ENCODE results near the gene NHLH2. TPM values are rescaled to one million over a fixed set of nuclear protein-coding genes. Genes with fewer than 3 reads are reported as not detected.

Gene NHLH2
- total and polyA plus RNA-seq, 4 donors, result not detected

DNA sequence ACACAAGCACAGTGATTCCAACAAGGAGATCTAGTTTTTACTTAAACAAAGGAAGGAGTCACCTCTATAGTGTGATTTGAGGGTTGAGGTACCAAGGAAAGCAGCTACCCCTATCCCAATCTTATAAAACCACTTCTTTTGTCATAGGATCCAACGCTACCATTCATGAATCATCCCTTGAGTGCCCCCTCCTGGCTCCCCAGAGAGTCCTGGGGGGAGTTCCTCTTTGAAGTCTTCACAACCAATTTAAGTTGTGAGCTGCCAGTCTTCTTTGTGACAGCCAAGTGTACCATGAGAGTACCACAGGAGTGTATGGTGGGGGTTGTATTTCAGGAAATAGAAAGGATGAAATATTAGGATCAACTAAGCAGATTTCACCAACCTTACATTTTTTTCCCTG lies 39.1 kb upstream of the NHLH2 start:
- DNase-seq (ENCODE audit: low spot score), result no peak
- no peak overlapping the region for H3K9ac ChIP-seq (ENCODE audit: low read depth in 1 of 2, low read length in 2 of 2)
- H3K4me1 ChIP-seq (ENCODE audit: control insufficient read depth in 4 of 4, insufficient read depth in 4 of 4, low read length in 3 of 4), result peaks cover 0 to 3% (median 0%) of the 10 kb centered on the region in 4 donors
- TF ChIP-seq FOXA1 (IDR thresholded peaks at IDR 0.05), result no peak
- TF ChIP-seq YY1 (IDR thresholded peaks at IDR 0.05), result no peak
- TF ChIP-seq, protein P1, sequence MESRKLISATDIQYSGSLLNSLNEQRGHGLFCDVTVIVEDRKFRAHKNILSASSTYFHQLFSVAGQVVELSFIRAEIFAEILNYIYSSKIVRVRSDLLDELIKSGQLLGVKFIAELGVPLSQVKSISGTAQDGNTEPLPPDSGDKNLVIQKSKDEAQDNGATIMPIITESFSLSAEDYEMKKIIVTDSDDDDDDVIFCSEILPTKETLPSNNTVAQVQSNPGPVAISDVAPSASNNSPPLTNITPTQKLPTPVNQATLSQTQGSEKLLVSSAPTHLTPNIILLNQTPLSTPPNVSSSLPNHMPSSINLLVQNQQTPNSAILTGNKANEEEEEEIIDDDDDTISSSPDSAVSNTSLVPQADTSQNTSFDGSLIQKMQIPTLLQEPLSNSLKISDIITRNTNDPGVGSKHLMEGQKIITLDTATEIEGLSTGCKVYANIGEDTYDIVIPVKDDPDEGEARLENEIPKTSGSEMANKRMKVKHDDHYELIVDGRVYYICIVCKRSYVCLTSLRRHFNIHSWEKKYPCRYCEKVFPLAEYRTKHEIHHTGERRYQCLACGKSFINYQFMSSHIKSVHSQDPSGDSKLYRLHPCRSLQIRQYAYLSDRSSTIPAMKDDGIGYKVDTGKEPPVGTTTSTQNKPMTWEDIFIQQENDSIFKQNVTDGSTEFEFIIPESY (IDR thresholded peaks at IDR 0.05), result no peak
- no peak for TF ChIP-seq NR2F2 (IDR thresholded peaks at IDR 0.05)
- no peak for TF ChIP-seq HNF4A (conservative IDR thresholded peaks at IDR 0.05)
- H3K27ac ChIP-seq (ENCODE audit: low read depth in 1 of 2, low read length in 2 of 2), result no peak overlapping the region
- 82% methylated on average over 1 of the region's 1 CpG for WGBS
- no peak overlapping the region for H3K4me3 ChIP-seq (ENCODE audit: low read depth in 1 of 3, low read length in 3 of 3)
- H3K36me3 ChIP-seq (ENCODE audit: control insufficient read depth in 4 of 4, insufficient read depth in 3 of 4, low read depth in 1 of 4, low read length in 3 of 4), result no peaks in the 10 kb centered on the region
- H3K27me3 ChIP-seq (ENCODE audit: control insufficient read depth in 4 of 4, insufficient read depth in 4 of 4, low read length in 3 of 4), result peaks cover 0 to 12% (median 0%) of the 10 kb centered on the region in 4 donors
- H3K9me3 ChIP-seq (ENCODE audit: control insufficient read depth in 4 of 4, low read length in 3 of 4), result no peaks in the 10 kb centered on the region

DNA sequence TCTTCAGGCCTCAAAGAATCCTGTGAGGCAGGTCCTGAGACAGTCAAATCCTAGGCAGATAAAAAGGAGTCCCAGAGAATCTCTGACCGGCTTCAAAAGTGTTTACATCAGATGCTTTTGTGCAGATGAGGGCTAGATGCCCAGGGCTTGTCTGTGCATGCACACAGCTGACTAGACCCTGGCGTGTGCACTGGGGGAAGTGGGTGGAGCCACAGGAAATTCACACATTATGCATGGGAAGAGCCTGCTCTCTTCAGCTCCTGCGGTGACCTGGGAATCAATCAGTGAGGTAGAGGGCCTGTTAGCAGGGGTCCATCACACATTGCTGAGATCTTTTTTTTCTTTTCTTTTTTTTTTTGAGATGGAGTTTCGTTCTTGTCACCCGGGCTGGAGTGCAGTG lies 36.6 kb upstream of the NHLH2 start:
- no peak overlapping the region for H3K4me3 ChIP-seq (ENCODE audit: low read depth in 1 of 3, low read length in 3 of 3)
- peaks cover 0 to 5% (median 0%) of the 10 kb centered on the region in 4 donors for H3K27me3 ChIP-seq (ENCODE audit: control insufficient read depth in 4 of 4, insufficient read depth in 4 of 4, low read length in 3 of 4)
- H3K4me1 ChIP-seq (ENCODE audit: control insufficient read depth in 4 of 4, insufficient read depth in 4 of 4, low read length in 3 of 4), result peaks cover 0 to 3% (median 0%) of the 10 kb centered on the region in 4 donors
- H3K9ac ChIP-seq (ENCODE audit: low read depth in 1 of 2, low read length in 2 of 2), result no peak overlapping the region
- H3K36me3 ChIP-seq (ENCODE audit: control insufficient read depth in 4 of 4, insufficient read depth in 3 of 4, low read depth in 1 of 4, low read length in 3 of 4), result no peaks in the 10 kb centered on the region
- no peak for DNase-seq (ENCODE audit: low spot score)
- no peak for TF ChIP-seq FOXA2 (IDR thresholded peaks at IDR 0.05)
- TF ChIP-seq JUND (IDR thresholded peaks at IDR 0.05), result no peak
- TF ChIP-seq HNF4A (conservative IDR thresholded peaks at IDR 0.05), result no peak
- no peak for TF ChIP-seq GABPA (IDR thresholded peaks at IDR 0.05 in 1 of 2, conservative IDR thresholded peaks at IDR 0.05 in 1 of 2)
- TF ChIP-seq RAD21 (IDR thresholded peaks at IDR 0.05), result no peak
- TF ChIP-seq EGR1 (IDR thresholded peaks at IDR 0.05; ENCODE audit: low read depth in 2 of 2), result no peak
- TF ChIP-seq NR2F2 (IDR thresholded peaks at IDR 0.05), result no peak
- TF ChIP-seq, protein P2, sequence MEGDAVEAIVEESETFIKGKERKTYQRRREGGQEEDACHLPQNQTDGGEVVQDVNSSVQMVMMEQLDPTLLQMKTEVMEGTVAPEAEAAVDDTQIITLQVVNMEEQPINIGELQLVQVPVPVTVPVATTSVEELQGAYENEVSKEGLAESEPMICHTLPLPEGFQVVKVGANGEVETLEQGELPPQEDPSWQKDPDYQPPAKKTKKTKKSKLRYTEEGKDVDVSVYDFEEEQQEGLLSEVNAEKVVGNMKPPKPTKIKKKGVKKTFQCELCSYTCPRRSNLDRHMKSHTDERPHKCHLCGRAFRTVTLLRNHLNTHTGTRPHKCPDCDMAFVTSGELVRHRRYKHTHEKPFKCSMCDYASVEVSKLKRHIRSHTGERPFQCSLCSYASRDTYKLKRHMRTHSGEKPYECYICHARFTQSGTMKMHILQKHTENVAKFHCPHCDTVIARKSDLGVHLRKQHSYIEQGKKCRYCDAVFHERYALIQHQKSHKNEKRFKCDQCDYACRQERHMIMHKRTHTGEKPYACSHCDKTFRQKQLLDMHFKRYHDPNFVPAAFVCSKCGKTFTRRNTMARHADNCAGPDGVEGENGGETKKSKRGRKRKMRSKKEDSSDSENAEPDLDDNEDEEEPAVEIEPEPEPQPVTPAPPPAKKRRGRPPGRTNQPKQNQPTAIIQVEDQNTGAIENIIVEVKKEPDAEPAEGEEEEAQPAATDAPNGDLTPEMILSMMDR (IDR thresholded peaks at IDR 0.05; ENCODE audit: low read depth, low read length, missing input control), result no peak
- TF ChIP-seq RXRA (IDR thresholded peaks at IDR 0.05), result no peak
- TF ChIP-seq TAF1 (conservative IDR thresholded peaks at IDR 0.05), result no peak
- TF ChIP-seq HNF4G (IDR thresholded peaks at IDR 0.05), result no peak
- TF ChIP-seq YY1 (IDR thresholded peaks at IDR 0.05), result no peak
- no peak for TF ChIP-seq SP1 (IDR thresholded peaks at IDR 0.05)
- WGBS, result 49% methylated on average over 5 of the region's 5 CpGs
- no peak overlapping the region for H3K27ac ChIP-seq (ENCODE audit: low read depth in 1 of 2, low read length in 2 of 2)
- H3K9me3 ChIP-seq (ENCODE audit: control insufficient read depth in 4 of 4, low read length in 3 of 4), result no peaks in the 10 kb centered on the region

DNA sequence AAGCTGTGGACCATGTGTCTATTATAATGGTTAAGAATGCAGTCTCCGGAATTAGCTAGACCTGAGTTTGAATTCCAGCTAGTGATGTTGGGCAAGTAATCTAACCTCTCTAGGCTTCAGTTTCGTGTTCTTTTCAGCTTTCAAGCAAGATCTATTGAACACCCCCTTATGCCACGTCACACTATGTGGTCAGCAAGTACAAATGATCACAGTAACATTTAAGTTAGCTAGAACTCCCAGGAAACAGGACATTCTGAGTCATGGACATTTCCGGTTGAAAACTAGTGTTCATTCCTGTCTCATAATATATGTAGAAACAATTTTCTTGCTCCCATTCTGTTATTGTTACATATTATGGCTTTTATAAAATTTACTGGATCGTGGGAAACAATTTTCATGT lies 34.0 kb upstream of the NHLH2 start:
- H3K27ac ChIP-seq (ENCODE audit: low read depth in 1 of 2, low read length in 2 of 2), result no peak overlapping the region
- WGBS, result 83% methylated on average over 5 of the region's 5 CpGs
- TF ChIP-seq, protein P3, sequence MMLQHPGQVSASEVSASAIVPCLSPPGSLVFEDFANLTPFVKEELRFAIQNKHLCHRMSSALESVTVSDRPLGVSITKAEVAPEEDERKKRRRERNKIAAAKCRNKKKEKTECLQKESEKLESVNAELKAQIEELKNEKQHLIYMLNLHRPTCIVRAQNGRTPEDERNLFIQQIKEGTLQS (IDR thresholded peaks at IDR 0.05), result no peak
- no peak for TF ChIP-seq HNF4G (IDR thresholded peaks at IDR 0.05)
- no peak for TF ChIP-seq RAD21 (IDR thresholded peaks at IDR 0.05)
- no peak for TF ChIP-seq JUND (IDR thresholded peaks at IDR 0.05)
- no peak for TF ChIP-seq FOXA2 (IDR thresholded peaks at IDR 0.05)
- TF ChIP-seq SP1 (IDR thresholded peaks at IDR 0.05), result no peak
- no peak for TF ChIP-seq GABPA (IDR thresholded peaks at IDR 0.05 in 1 of 2, conservative IDR thresholded peaks at IDR 0.05 in 1 of 2)
- no peak for TF ChIP-seq EGR1 (IDR thresholded peaks at IDR 0.05; ENCODE audit: low read depth in 2 of 2)
- TF ChIP-seq, protein P2 (IDR thresholded peaks at IDR 0.05; ENCODE audit: low read depth, low read length, missing input control), result no peak
- no peak for TF ChIP-seq NR2F2 (IDR thresholded peaks at IDR 0.05)

More for the DNA sequence above, 34.0 kb upstream of the NHLH2 start:
- no peak for DNase-seq (ENCODE audit: low spot score)
- no peak overlapping the region for H3K9ac ChIP-seq (ENCODE audit: low read depth in 1 of 2, low read length in 2 of 2)
- H3K9me3 ChIP-seq (ENCODE audit: control insufficient read depth in 4 of 4, low read length in 3 of 4), result no peaks in the 10 kb centered on the region
- H3K4me1 ChIP-seq (ENCODE audit: control insufficient read depth in 4 of 4, insufficient read depth in 4 of 4, low read length in 3 of 4), result no peaks in the 10 kb centered on the region
- H3K4me3 ChIP-seq (ENCODE audit: low read depth in 1 of 3, low read length in 3 of 3), result no peak overlapping the region
- no peaks in the 10 kb centered on the region for H3K36me3 ChIP-seq (ENCODE audit: control insufficient read depth in 4 of 4, insufficient read depth in 3 of 4, low read depth in 1 of 4, low read length in 3 of 4)
- peaks cover 0 to 8% (median 1%) of the 10 kb centered on the region in 4 donors for H3K27me3 ChIP-seq (ENCODE audit: control insufficient read depth in 4 of 4, insufficient read depth in 4 of 4, low read length in 3 of 4)
